ENCODE results near the gene PSMG4.

DNA sequence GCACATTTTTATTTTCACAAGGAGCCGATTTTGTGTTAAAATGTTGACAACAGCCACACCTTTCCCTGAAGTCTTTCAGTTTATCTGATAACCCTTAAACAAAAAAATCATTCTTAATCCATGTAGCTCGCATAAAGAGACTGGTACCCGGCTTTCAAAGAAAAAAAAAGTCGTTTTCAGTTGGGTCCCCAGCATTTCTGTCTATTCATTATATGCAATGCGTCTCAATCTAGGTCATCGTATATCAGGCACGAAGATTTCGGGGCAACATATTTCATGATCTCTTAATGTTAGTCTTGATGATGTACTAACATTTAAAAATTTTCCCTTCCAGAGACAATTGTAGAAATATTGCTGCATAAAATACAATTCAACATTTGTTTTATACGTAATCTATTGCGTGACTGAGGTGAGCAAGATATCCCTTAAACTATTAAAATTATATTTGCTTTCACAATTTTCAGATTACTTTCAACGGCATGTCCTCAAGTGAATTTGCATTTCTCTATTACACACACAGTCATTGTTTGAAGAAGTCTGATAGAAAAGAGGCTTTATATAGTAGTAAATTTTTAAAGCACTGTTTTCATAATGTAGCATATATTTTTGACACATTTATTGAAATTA, 28.4 kb upstream of the PSMG4 start:
- TF ChIP-seq GATA2 (IDR thresholded peaks at IDR 0.05; ENCODE audit: low read depth, low read length): no peak
- no peak for TF ChIP-seq GATA3 (IDR thresholded peaks at IDR 0.05; ENCODE audit: low read depth, low read length)

All from SH-SY5Y (cell line).